Thyroid gland (tissue), 4 donors: ENCODE data around the gene TFPI.

Experiments
- CTCF ChIP-seq, 6 experiments: fragments of 200-600 bp in 3 of 6; fragments of 450-650 bp in 3 of 6; sonication (generic) in 3 of 6; IDR thresholded peaks; one replicate each; pipeline ENCODE4 v1.5.1; 2016 to 2019; ENCODE audit warnings: antibody characterized with exemption in 6 of 6, mild to moderate bottlenecking in 2 of 6, inconsistent platforms in 1 of 6, moderate library complexity in 1 of 6
- POLR2A ChIP-seq, 2 donors: fragments of 450-650 bp; IDR thresholded peaks; one replicate each; pipeline ENCODE4 v1.6.1; 2017; ENCODE audit warnings: antibody characterized with exemption in 2 of 2, mild to moderate bottlenecking in 2 of 2, moderate library complexity in 1 of 2

DNA sequence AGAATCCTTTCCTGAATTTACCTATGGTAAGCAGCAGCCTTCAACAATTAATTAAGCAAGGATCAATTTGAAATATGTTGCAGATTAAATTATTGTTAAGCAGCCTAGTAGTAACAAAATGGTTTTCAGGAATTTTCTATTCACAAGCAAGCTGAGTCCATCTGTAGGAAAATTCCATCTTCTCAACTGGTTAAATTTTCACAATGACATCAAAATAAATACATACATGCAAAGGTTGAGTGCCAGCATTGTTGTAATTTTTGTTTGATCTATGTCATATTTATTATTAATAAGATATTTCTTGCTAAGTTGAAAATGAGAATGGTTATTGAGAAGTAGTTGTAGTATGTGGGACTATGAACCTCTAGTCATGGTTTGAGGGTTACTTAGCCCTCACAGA, 15.3 kb upstream of the TFPI start:
- TF ChIP-seq CTCF (IDR thresholded peaks at IDR 0.05), result no peak
- TF ChIP-seq POLR2A (IDR thresholded peaks at IDR 0.05), result no peak
